Upper lobe of left lung (tissue), 6 donors: ENCODE results near the gene JMJD8. TPM values are rescaled to one million over a fixed set of nuclear protein-coding genes. Genes with fewer than 3 reads are reported as not detected.
A peak's percentile ranks its signal among the peaks of the same experiment; 100 is the strongest.

Experiments used
- ATAC-seq, 2 donors: fragments of 200-7000 bp; cut with Tn5 transposase; one replicate each; pipeline ENCODE4 v1.9.1; 2022; ENCODE audit warnings: mild to moderate bottlenecking in 2 of 2, moderate library complexity in 2 of 2; ENCODE audit not compliant: low FRiP score in 2 of 2
- DNase-seq, 2 donors: peaks; one replicate each; pipeline ENCODE4 v3.0.0-alpha.2; 2019 to 2020
- H3K27ac ChIP-seq, 4 donors: fragments of 200-600 bp; sonication (generic); one replicate each; pipeline ENCODE4 v1.5.1; 2016 to 2019
- H3K27me3 ChIP-seq, 4 donors: fragments of 200-600 bp; sonication (generic); one replicate each; pipeline ENCODE4 v1.5.1; 2017 to 2019
- H3K36me3 ChIP-seq, 4 donors: fragments of 200-600 bp; sonication (generic); one replicate each; pipeline ENCODE4 v1.5.1; 2016 to 2019
- H3K4me1 ChIP-seq, 4 donors: fragments of 200-600 bp; sonication (generic); one replicate each; pipeline ENCODE4 v1.5.1; 2018 to 2019
- H3K4me3 ChIP-seq, 4 donors: fragments of 200-600 bp; sonication (generic); one replicate each; pipeline ENCODE4 v1.5.1; 2017 to 2019; ENCODE audit warnings: mild to moderate bottlenecking in 2 of 4, moderate library complexity in 1 of 4
- H3K9me3 ChIP-seq, 4 donors: fragments of 200-600 bp; sonication (generic); one replicate each; pipeline ENCODE4 v1.5.1; 2018 to 2019
- CTCF ChIP-seq, 6 experiments: fragments of 450-650 bp in 4 of 6; fragments of 200-600 bp in 2 of 6; sonication (generic) in 2 of 6; IDR thresholded peaks; one replicate each; pipeline ENCODE4 v1.5.1; 2016 to 2019; ENCODE audit warnings: antibody characterized with exemption in 6 of 6
- EP300 ChIP-seq, 4 donors: sonication (generic); formaldehyde crosslinking; IDR thresholded peaks; one replicate each; pipeline ENCODE4 v1.5.1; 2017; ENCODE audit warnings: antibody characterized with exemption in 4 of 4, control low read depth in 2 of 4
- POLR2A ChIP-seq, 4 donors: fragments of 450-650 bp; IDR thresholded peaks; one replicate each; pipeline ENCODE4 v1.5.1; 2016 to 2017; ENCODE audit warnings: antibody characterized with exemption in 4 of 4, mild to moderate bottlenecking in 2 of 4
- POLR2AphosphoS5 ChIP-seq, 2 donors: sonication (generic); formaldehyde crosslinking; IDR thresholded peaks; one replicate each; pipeline ENCODE4 v1.5.1; 2017; ENCODE audit warnings: antibody characterized with exemption in 2 of 2
- WGBS, 2 donors: methylation state at CpG; one replicate each; pipeline ENCODE4 v1.1.5; 2017 to 2018; 5-methylcytosine and 5-hydroxymethylcytosine counted together
- total RNA-seq, 6 donors: library from RNA; depleted of rRNA in 4 of 6; stranded (reverse); fragments of >200 nt in 4 of 6; gene quantifications; one replicate each; pipeline versions ENCODE4 v1.1.0 to v1.2.1, GENCODE V29; 2016 to 2021
- donor health status: DM: no; HTN: no; CAD: no; lungs with moderate emphysema.
- donor health status: DM: no; HTN: yes; CAD: no; lungs with severe emphysema.

JMJD8 gene
- total RNA-seq, 6 donors from 2014 or later = 60.0 to 109 (median 65.5) TPM

GRCh38 chr16:648071-648780 is 35.9 kb downstream of the JMJD8 start:
- ATAC-seq (no peak), DNase-seq (peak; percentile 60 to 90)
- Histone ChIP-seq H3K4me1 (peaks cover 27 to 79% (median 47%) of the 10 kb centered on the region in 4 donors), H3K9me3 (no peaks in the 10 kb centered on the region), H3K36me3 (peaks cover 0 to 7% (median under 1%) of the 10 kb centered on the region in 4 donors), H3K27me3 (no peaks in the 10 kb centered on the region), H3K4me3 (peak overlapping the region; percentile 38 to 98 (median 86)), H3K27ac (peak overlapping the region; percentile 82 to 95 (median 86))
- WGBS, 2 donors = 38% methylated on average over 13 to 22 of the region's 24 CpGs
- TF ChIP-seq POLR2A (IDR thresholded peaks at IDR 0.05) (no peak), CTCF (IDR thresholded peaks at IDR 0.05) (peak; percentile 33 to 59 (median 41)), EP300 (IDR thresholded peaks at IDR 0.05) (no peak), POLR2AphosphoS5 (IDR thresholded peaks at IDR 0.05) (no peak)

- 86 to 100% methylated on average over 10 to 19 of the region's 25 CpGs for WGBS, 2 donors
- DNase-seq = peak in 1 of 2 donors; percentile 73
- Histone ChIP-seq H3K36me3 (peaks cover 0 to 1% (median 0%) of the 10 kb centered on the region in 4 donors), H3K27me3 (no peaks in the 10 kb centered on the region), H3K27ac (peak overlapping the region in 2 of 4 donors; percentile 44 to 86), H3K9me3 (no peaks in the 10 kb centered on the region), H3K4me1 (peaks cover 36 to 81% (median 56%) of the 10 kb centered on the region in 4 donors), H3K4me3 (no peak overlapping the region)
- ATAC-seq = no peak
- TF ChIP-seq EP300 (IDR thresholded peaks at IDR 0.05) (no peak), POLR2AphosphoS5 (IDR thresholded peaks at IDR 0.05) (no peak), CTCF (IDR thresholded peaks at IDR 0.05) (no peak), POLR2A (IDR thresholded peaks at IDR 0.05) (no peak)
Observed at GRCh38 chr16:647173-647902, 36.8 kb downstream of the JMJD8 start.

GRCh38 chr16:646679-647172 is 37.4 kb downstream of the JMJD8 start:
- no peak for TF ChIP-seq EP300 (IDR thresholded peaks at IDR 0.05)
- TF ChIP-seq CTCF (IDR thresholded peaks at IDR 0.05) = no peak
- TF ChIP-seq POLR2AphosphoS5 (IDR thresholded peaks at IDR 0.05) = no peak
- Histone ChIP-seq H3K27me3 (no peaks in the 10 kb centered on the region), H3K9me3 (no peaks in the 10 kb centered on the region), H3K4me3 (no peak overlapping the region), H3K27ac (peak overlapping the region in 3 of 4 donors; percentile 36 to 53 (median 42)), H3K4me1 (peaks cover 38 to 88% (median 58%) of the 10 kb centered on the region in 4 donors), H3K36me3 (no peaks in the 10 kb centered on the region)
- ATAC-seq = no peak
- DNase-seq = no peak
- 73 to 95% methylated on average over 9 to 15 of the region's 22 CpGs for WGBS, 2 donors

GRCh38 chr16:645852-646678 is 38.1 kb downstream of the JMJD8 start:
- Histone ChIP-seq H3K4me1 (peaks cover 38 to 94% (median 61%) of the 10 kb centered on the region in 4 donors), H3K36me3 (no peaks in the 10 kb centered on the region), H3K27ac (peak overlapping the region in 3 of 4 donors; percentile 36 to 53 (median 42)), H3K9me3 (no peaks in the 10 kb centered on the region), H3K4me3 (no peak overlapping the region), H3K27me3 (no peaks in the 10 kb centered on the region)
- DNase-seq = peak; percentile 77 to 78
- TF ChIP-seq POLR2A (IDR thresholded peaks at IDR 0.05) (no peak), POLR2AphosphoS5 (IDR thresholded peaks at IDR 0.05) (no peak), CTCF (IDR thresholded peaks at IDR 0.05) (no peak), EP300 (IDR thresholded peaks at IDR 0.05) (no peak)
- WGBS, 2 donors = 55 to 63% methylated on average over 16 to 28 of the region's 32 CpGs
- no peak for ATAC-seq
